ENCODE measurements around the gene RAI14.

DNA sequence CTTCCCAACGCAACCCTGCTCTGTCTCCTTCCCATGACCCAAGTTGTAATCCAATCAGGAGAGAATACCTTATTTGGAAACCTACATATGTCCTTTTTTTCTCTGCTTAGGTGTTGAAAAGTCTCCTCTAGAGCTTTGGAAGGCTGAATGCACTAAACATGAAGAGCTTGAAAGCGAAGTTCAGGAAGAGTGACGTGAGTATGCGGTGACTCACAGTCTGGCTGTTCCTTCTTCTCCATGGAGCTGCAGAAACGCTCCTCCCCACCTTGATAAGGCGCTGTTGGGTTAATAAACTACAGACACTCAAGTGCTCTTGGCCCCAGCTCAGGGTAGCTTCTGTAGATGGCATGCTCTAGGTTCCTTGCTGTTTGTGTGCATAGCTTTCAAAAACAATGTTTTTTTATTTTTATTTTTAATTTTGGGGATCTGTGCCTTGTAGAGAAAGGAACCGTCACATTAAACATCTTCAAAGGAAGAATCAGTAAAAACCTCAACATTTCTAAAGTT, 30.7 kb downstream of the RAI14 start:
- TF ChIP-seq CTCF (conservative IDR thresholded peaks at IDR 0.05): no peak
- no peak for TF ChIP-seq ZFX (IDR thresholded peaks at IDR 0.05)

Measured in C4-2B (cell line).